ES-I3 (cell line): ENCODE data around the gene KCP.

Experiments used
- H3K36me3 ChIP-seq: 2 replicates; pipeline ENCODE4 v1.6.1; 2013; ENCODE audit warnings: mild to moderate bottlenecking, low read length, control low read depth, moderate library complexity; ENCODE audit not compliant: insufficient read depth
- H3K4me1 ChIP-seq: 2 replicates; pipeline ENCODE4 v1.6.1; 2013; ENCODE audit warnings: mild to moderate bottlenecking, control low read depth, low read length; ENCODE audit not compliant: insufficient read depth
- H3K9ac ChIP-seq: 2 replicates; pipeline ENCODE4 v1.6.1; 2013; ENCODE audit warnings: low read depth, mild to moderate bottlenecking, low read length, moderate library complexity
- H3K9me3 ChIP-seq: 2 replicates; pipeline ENCODE4 v1.6.1; 2013; ENCODE audit warnings: mild to moderate bottlenecking, low read length, moderate library complexity; ENCODE audit not compliant: control insufficient read depth, insufficient read depth

The KCP gene

GRCh38 chr7:128884561-128885369 lies 25.7 kb downstream of the KCP start:
- H3K4me1 ChIP-seq = no peaks in the 10 kb centered on the region; the same call in 1 of the 2 replicates
- H3K36me3 ChIP-seq = no peaks in the 10 kb centered on the region
- no peaks in the 10 kb centered on the region for H3K9me3 ChIP-seq
- H3K9ac ChIP-seq = no peak overlapping the region

GRCh38 chr7:128883622-128884448 lies 26.7 kb downstream of the KCP start:
- H3K9me3 ChIP-seq = no peaks in the 10 kb centered on the region
- H3K36me3 ChIP-seq = no peaks in the 10 kb centered on the region
- H3K4me1 ChIP-seq = no peaks in the 10 kb centered on the region; the same call in 1 of the 2 replicates
- H3K9ac ChIP-seq = no peak overlapping the region

GRCh38 chr7:128882134-128882533 lies 28.4 kb downstream of the KCP start:
- Histone ChIP-seq H3K9ac (no peak overlapping the region), H3K9me3 (no peaks in the 10 kb centered on the region), H3K4me1 (no peaks in the 10 kb centered on the region; the same call in 1 of the 2 replicates), H3K36me3 (no peaks in the 10 kb centered on the region)

GRCh38 chr7:128881458-128882125 lies 28.9 kb downstream of the KCP start:
- no peaks in the 10 kb centered on the region for H3K9me3 ChIP-seq
- H3K36me3 ChIP-seq = no peaks in the 10 kb centered on the region
- no peak overlapping the region for H3K9ac ChIP-seq
- no peaks in the 10 kb centered on the region; the same call in 1 of the 2 replicates for H3K4me1 ChIP-seq

- no peaks in the 10 kb centered on the region; the same call in 1 of the 2 replicates for H3K4me1 ChIP-seq
- H3K9ac ChIP-seq = no peak overlapping the region
- no peaks in the 10 kb centered on the region for H3K36me3 ChIP-seq
- no peaks in the 10 kb centered on the region for H3K9me3 ChIP-seq
These were observed 29.6 kb downstream of the KCP start for GRCh38 chr7:128880791-128881457.

GRCh38 chr7:128879939-128880746 lies 30.4 kb downstream of the KCP start:
- Histone ChIP-seq H3K9me3 (no peaks in the 10 kb centered on the region), H3K9ac (no peak overlapping the region)

GRCh38 chr7:128879461-128879938 lies 31.0 kb downstream of the KCP start:
- Histone ChIP-seq H3K36me3 (no peaks in the 10 kb centered on the region), H3K4me1 (no peaks in the 10 kb centered on the region; the same call in 1 of the 2 replicates), H3K9me3 (no peaks in the 10 kb centered on the region), H3K9ac (no peak overlapping the region)

More at GRCh38 chr7:128879939-128880746, 30.4 kb downstream of the KCP start:
- H3K36me3 ChIP-seq = no peaks in the 10 kb centered on the region
- H3K4me1 ChIP-seq = no peaks in the 10 kb centered on the region; the same call in 1 of the 2 replicates

- H3K9me3 ChIP-seq = no peaks in the 10 kb centered on the region
- H3K9ac ChIP-seq = no peak overlapping the region
- no peaks in the 10 kb centered on the region; the same call in 1 of the 2 replicates for H3K4me1 ChIP-seq
- no peaks in the 10 kb centered on the region for H3K36me3 ChIP-seq
These were observed 32.0 kb downstream of the KCP start for GRCh38 chr7:128878226-128879105.

GRCh38 chr7:128877756-128878120 lies 32.8 kb downstream of the KCP start:
- H3K4me1 ChIP-seq = no peaks in the 10 kb centered on the region; the same call in 1 of the 2 replicates
- H3K36me3 ChIP-seq = no peaks in the 10 kb centered on the region
- H3K9ac ChIP-seq = no peak overlapping the region
- no peaks in the 10 kb centered on the region for H3K9me3 ChIP-seq

GRCh38 chr7:128876978-128877755 lies 33.3 kb downstream of the KCP start:
- Histone ChIP-seq H3K9ac (no peak overlapping the region), H3K4me1 (peaks cover 3% of the 10 kb centered on the region; the same call in 1 of the 2 replicates), H3K9me3 (no peaks in the 10 kb centered on the region), H3K36me3 (no peaks in the 10 kb centered on the region)

GRCh38 chr7:128876586-128876977 lies 33.9 kb downstream of the KCP start:
- Histone ChIP-seq H3K4me1 (peaks cover 3% of the 10 kb centered on the region; the same call in 1 of the 2 replicates), H3K36me3 (no peaks in the 10 kb centered on the region), H3K9ac (no peak overlapping the region), H3K9me3 (no peaks in the 10 kb centered on the region)

GRCh38 chr7:128876127-128876526 lies 34.4 kb downstream of the KCP start:
- Histone ChIP-seq H3K36me3 (no peaks in the 10 kb centered on the region), H3K9ac (no peak overlapping the region), H3K4me1 (peaks cover 3% of the 10 kb centered on the region; the same call in 1 of the 2 replicates), H3K9me3 (no peaks in the 10 kb centered on the region)
